Endothelial cell of umbilical vein (primary cell): Measurements from ENCODE around the gene C6orf89. TPM values are rescaled to one million over a fixed set of nuclear protein-coding genes. Genes with fewer than 3 reads are reported as not detected.

ENCODE experiments used
- BruUV-seq: library from RNA; stranded (reverse); fragments of 400-500 nt; replicated peaks from 2 replicates; lab custom pipeline; 2021; lab: Mats Ljungman, UMichigan
- CTCF ChIA-PET: fragments of 300-600, 350-600 bp; sonication (Branson Sonifier 250); formaldehyde crosslinking; loops from one replicate; lab custom pipeline; 2021; ENCODE audit warnings: antibody characterized with exemption, inconsistent platforms; lab: Charles Lee
- POLR2A ChIA-PET: fragments of 300-600, 350-600 bp; sonication (Branson Sonifier 250); formaldehyde crosslinking; loops from one replicate; lab custom pipeline; 2021; ENCODE audit warnings: antibody characterized with exemption, inconsistent platforms; lab: Charles Lee
- DNase-seq: peaks from one replicate; pipeline ENCODE4 v3.0.0-alpha.2; 2011; ENCODE audit warnings: low read depth, low spot score
- FAIRE-seq: peaks from 2 replicates; lab custom pipeline; 2011; peaks lifted over from hg19 to GRCh38; lab: Jason Lieb, UNC
- H2AFZ ChIP-seq: 2 replicates; pipeline ENCODE4 v1.6.0; 2012; ENCODE audit warnings: low read depth, low read length, control low read depth, inconsistent platforms
- H3K27ac ChIP-seq: 2 replicates; pipeline ENCODE4 v1.5.1; 2011; ENCODE audit warnings: low read depth, mild to moderate bottlenecking, control low read depth, low read length, moderate library complexity; ENCODE audit not compliant: insufficient read depth
- H3K27me3 ChIP-seq, 2 experiments: 2 replicates each; pipeline versions ENCODE4 v1.6.0 to v1.6.1; 2011; ENCODE audit warnings: low read length in 2 of 2, mixed read lengths in 1 of 2; ENCODE audit not compliant: control insufficient read depth in 2 of 2, insufficient read depth in 2 of 2
- H3K36me3 ChIP-seq, 2 experiments: 2 replicates in 1 of 2; 3 replicates in 1 of 2; pipeline ENCODE4 v1.5.1; 2011; ENCODE audit warnings: low read length in 2 of 2, mild to moderate bottlenecking in 1 of 2, moderate library complexity in 1 of 2; ENCODE audit not compliant: control insufficient read depth in 2 of 2, insufficient read depth in 2 of 2; ENCODE audit errors: extremely low read depth in 1 of 2
- H3K4me1 ChIP-seq: 3 replicates; pipeline ENCODE4 v1.5.1; 2011; ENCODE audit warnings: mild to moderate bottlenecking, low read length; ENCODE audit not compliant: control insufficient read depth, insufficient read depth; ENCODE audit errors: extremely low read depth
- H3K4me2 ChIP-seq: 2 replicates; pipeline ENCODE4 v1.6.1; 2011; ENCODE audit warnings: low read length, control low read depth, mixed read lengths; ENCODE audit not compliant: insufficient read depth
- H3K4me3 ChIP-seq, 3 experiments: fragments of 200-600 bp in 1 of 3; sonication (generic), shearing (Covaris generic) in 1 of 3; replicated peaks in 1 of 3; 2 replicates each; pipeline ENCODE4 v1.5.1; 2011 to 2016; ENCODE audit warnings: control low read depth in 3 of 3, low read length in 3 of 3, mild to moderate bottlenecking in 2 of 3, inconsistent platforms in 1 of 3, low read depth in 1 of 3, moderate library complexity in 1 of 3; ENCODE audit not compliant: insufficient read depth in 1 of 3
- H3K79me2 ChIP-seq: 2 replicates; pipeline ENCODE4 v1.6.0; 2012; ENCODE audit warnings: low read length, inconsistent platforms; ENCODE audit not compliant: control insufficient read depth, insufficient read depth
- H3K9ac ChIP-seq: replicated peaks from 2 replicates; pipeline ENCODE3; 2011; ENCODE audit warnings: low read length, control low read depth; ENCODE audit not compliant: insufficient read depth; ENCODE audit errors: extremely low read depth
- H3K9me1 ChIP-seq: replicated peaks from 3 replicates; pipeline ENCODE4 v1.6.0; 2011; ENCODE audit warnings: mild to moderate bottlenecking, low read length; ENCODE audit not compliant: control insufficient read depth, insufficient read depth; ENCODE audit errors: extremely low read depth
- H3K9me3 ChIP-seq: replicated peaks from 2 replicates; pipeline ENCODE4 v1.5.1; 2012; ENCODE audit warnings: low read length, inconsistent platforms; ENCODE audit not compliant: control insufficient read depth, insufficient read depth
- H4K20me1 ChIP-seq: replicated peaks from 2 replicates; pipeline ENCODE3; 2011; ENCODE audit warnings: mild to moderate bottlenecking, low read length; ENCODE audit not compliant: control insufficient read depth, insufficient read depth; ENCODE audit errors: extremely low read depth
- EZH2 ChIP-seq: IDR thresholded peaks from 2 replicates; pipeline ENCODE4 v1.6.1; 2012; ENCODE audit warnings: borderline replicate concordance, low read depth, mild to moderate bottlenecking, moderate library complexity, low read length, inconsistent platforms; ENCODE audit not compliant: severe bottlenecking
- FOS ChIP-seq: IDR thresholded peaks from 2 replicates; pipeline ENCODE4 v1.6.1; 2011; ENCODE audit warnings: mild to moderate bottlenecking, low read length, moderate library complexity, borderline replicate concordance; ENCODE audit not compliant: insufficient read depth
- GATA2 ChIP-seq: IDR thresholded peaks from 2 replicates; pipeline ENCODE4 v1.7.0; 2011; ENCODE audit warnings: low read depth, mild to moderate bottlenecking, moderate library complexity, mixed read lengths, low read length; ENCODE audit not compliant: insufficient read length, insufficient read depth
- MAX ChIP-seq: IDR thresholded peaks from 2 replicates; pipeline ENCODE4 v1.6.1; 2011; ENCODE audit not compliant: insufficient read depth, insufficient read length
- MYC ChIP-seq: IDR thresholded peaks from one replicate; pipeline ENCODE4 v1.6.1; 2011; ENCODE audit warnings: mild to moderate bottlenecking, low read depth, low read length
- POLR2A ChIP-seq: IDR thresholded peaks from 2 replicates; pipeline ENCODE4 v1.6.1; 2012; ENCODE audit warnings: low read depth, mild to moderate bottlenecking, control low read depth, low read length
- POLR2AphosphoS5 ChIP-seq: IDR thresholded peaks from 2 replicates; pipeline ENCODE4 v1.6.1; 2012; ENCODE audit warnings: low read depth, mild to moderate bottlenecking, control low read depth, low read length, moderate library complexity; ENCODE audit not compliant: insufficient read depth
- dilution Hi-C: fragments of 300-500 bp; cut with MboI; formaldehyde crosslinking; loops from one replicate; pipeline ENCODE4 v1.15.0; 2019; ENCODE audit warnings: low sequenced_read_pairs; ENCODE audit not compliant: extremely low pct_ligation_motif_present
- intact Hi-C: fragments of 100-400 bp; cut with micrococcal nuclease; formaldehyde crosslinking; loops from one replicate; pipeline ENCODE4 v1.10.0; 2022
- polyA plus RNA-seq, 4 experiments: library from polyadenylated mRNA; depleted of rRNA in 3 of 4; stranded (reverse) in 3 of 4; unstranded in 1 of 4; fragments of >200 nt; gene quantifications; 2 replicates each; pipeline versions ENCODE4 v1.2.1 to v1.2.3, GENCODE V29; 2011 to 2012; ENCODE audit warnings: missing spikeins in 1 of 4
- total RNA-seq: library from RNA; stranded (reverse); gene quantifications from 2 replicates; pipeline ENCODE4 v1.2.3, GENCODE V29; 2021

The C6orf89 gene
- total and polyA plus RNA-seq, 2 donors (not counting 3 experiments of a cell fraction or from before 2014, with no cell fraction given), result 18.2 to 34.0 TPM

- no peak for TF ChIP-seq EZH2
- TF ChIP-seq MYC, result no peak
- no peak for TF ChIP-seq MAX
- no TSS peak for BruUV-seq
- peaks cover 3% of the 10 kb centered on the region for H3K4me1 ChIP-seq
- H4K20me1 ChIP-seq, result no peaks in the 10 kb centered on the region
- no peak for DNase-seq
- H3K9me3 ChIP-seq, result no peaks in the 10 kb centered on the region
- no peaks in the 10 kb centered on the region for H3K9me1 ChIP-seq
- no peak overlapping the region for H3K4me3 ChIP-seq
- CTCF ChIA-PET, result interaction anchor here (2.1 kb wide), 1 partner anchor 20 kb away, joined by 4 read pairs; no protein-coding TSS in a partner anchor
- dilution Hi-C loops (no loop called here), intact Hi-C loops (no loop called here)
- no peak for FAIRE-seq
- H3K27me3 ChIP-seq, result no peaks in the 10 kb centered on the region
- H3K36me3 ChIP-seq, result no peaks in the 10 kb centered on the region
- H3K9ac ChIP-seq, result no peak overlapping the region
- no peak overlapping the region for H3K4me2 ChIP-seq
- no peak overlapping the region for H2AFZ ChIP-seq
- POLR2A ChIA-PET, result no interaction called here
- H3K27ac ChIP-seq, result no peak overlapping the region
- no peaks in the 10 kb centered on the region for H3K79me2 ChIP-seq
Observed at GRCh38 chr6:36957773-36958271, 72.1 kb downstream of the C6orf89 start.

GRCh38 chr6:36958775-36959554 is 73.2 kb downstream of the C6orf89 start:
- Histone ChIP-seq H3K9ac (no peak overlapping the region), H3K4me1 (peaks cover 3% of the 10 kb centered on the region), H3K9me3 (no peaks in the 10 kb centered on the region), H4K20me1 (no peaks in the 10 kb centered on the region), H3K79me2 (no peaks in the 10 kb centered on the region), H3K9me1 (no peaks in the 10 kb centered on the region), H3K4me3 (no peak overlapping the region), H3K27ac (no peak overlapping the region), H3K27me3 (no peaks in the 10 kb centered on the region), H3K4me2 (no peak overlapping the region), H3K36me3 (no peaks in the 10 kb centered on the region), H2AFZ (no peak overlapping the region)
- TF ChIP-seq MAX, result no peak
- no peak for TF ChIP-seq FOS
- no peak for TF ChIP-seq POLR2A
- no peak for TF ChIP-seq GATA2
- TF ChIP-seq MYC, result no peak
- no peak for TF ChIP-seq POLR2AphosphoS5
- BruUV-seq, result no TSS peak
- intact Hi-C loops, result no loop called here
- CTCF ChIA-PET, result no interaction called here
- POLR2A ChIA-PET, result no interaction called here
- DNase-seq, result no peak
- FAIRE-seq, result no peak
- dilution Hi-C loops, result no loop called here
